IPS DF 4.7 (cell line): Measurements from ENCODE around the gene LRPAP1.

Experiments used
- DNase-seq: peaks from one replicate; pipeline ENCODE4 v3.0.0-alpha.2; 2013; ENCODE audit warnings: low spot score; ENCODE audit errors: extremely low read depth

LRPAP1 gene

DNA sequence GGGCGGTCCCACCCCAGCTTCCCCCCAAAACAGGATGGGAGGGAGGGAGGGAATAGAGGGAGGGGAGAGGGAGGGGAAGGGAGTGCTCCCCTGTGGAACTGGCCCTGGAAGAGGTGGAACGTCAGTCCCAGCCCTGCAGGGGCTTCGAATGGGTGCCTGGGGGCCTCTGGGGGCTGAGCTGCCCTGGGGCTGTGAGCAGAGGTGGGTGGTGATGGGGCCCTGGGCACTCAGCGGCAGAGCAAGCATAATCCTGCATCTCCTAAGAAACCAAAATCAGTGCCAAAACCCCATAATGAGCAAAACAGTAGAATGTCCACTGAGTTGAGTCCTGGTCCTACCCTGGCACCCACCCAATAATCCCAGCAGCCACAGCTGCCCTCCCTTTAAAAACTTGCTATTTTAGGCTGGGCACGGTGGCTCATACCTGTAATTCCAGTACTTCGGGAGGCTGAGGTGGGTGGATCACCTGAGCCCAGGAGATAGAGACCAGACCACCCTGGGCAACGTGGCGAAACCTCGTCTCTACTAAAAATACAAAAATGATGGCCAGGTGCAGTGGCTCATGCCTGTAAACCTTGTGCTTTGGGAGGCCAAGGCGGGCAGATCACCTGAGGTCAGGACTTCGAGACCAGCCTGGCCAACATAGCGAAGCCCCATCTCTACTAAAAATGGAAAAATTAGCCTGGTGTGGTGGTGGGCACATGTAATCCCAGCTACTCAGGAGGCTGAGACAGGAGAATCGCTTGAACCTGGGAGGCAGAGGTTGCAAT is 58.0 kb downstream of the LRPAP1 start:
- DNase-seq = no peak

- no peak for DNase-seq
Observed at GRCh38 chr4:3473181-3473950, 58.9 kb downstream of the LRPAP1 start.

GRCh38 chr4:3472411-3473141 is 59.6 kb downstream of the LRPAP1 start:
- DNase-seq = no peak

GRCh38 chr4:3471886-3472285 is 60.3 kb downstream of the LRPAP1 start:
- DNase-seq = no peak

GRCh38 chr4:3471098-3471760 is 61.0 kb downstream of the LRPAP1 start:
- DNase-seq = no peak

- DNase-seq = no peak
Observed at GRCh38 chr4:3470244-3471097, 61.8 kb downstream of the LRPAP1 start.

DNA sequence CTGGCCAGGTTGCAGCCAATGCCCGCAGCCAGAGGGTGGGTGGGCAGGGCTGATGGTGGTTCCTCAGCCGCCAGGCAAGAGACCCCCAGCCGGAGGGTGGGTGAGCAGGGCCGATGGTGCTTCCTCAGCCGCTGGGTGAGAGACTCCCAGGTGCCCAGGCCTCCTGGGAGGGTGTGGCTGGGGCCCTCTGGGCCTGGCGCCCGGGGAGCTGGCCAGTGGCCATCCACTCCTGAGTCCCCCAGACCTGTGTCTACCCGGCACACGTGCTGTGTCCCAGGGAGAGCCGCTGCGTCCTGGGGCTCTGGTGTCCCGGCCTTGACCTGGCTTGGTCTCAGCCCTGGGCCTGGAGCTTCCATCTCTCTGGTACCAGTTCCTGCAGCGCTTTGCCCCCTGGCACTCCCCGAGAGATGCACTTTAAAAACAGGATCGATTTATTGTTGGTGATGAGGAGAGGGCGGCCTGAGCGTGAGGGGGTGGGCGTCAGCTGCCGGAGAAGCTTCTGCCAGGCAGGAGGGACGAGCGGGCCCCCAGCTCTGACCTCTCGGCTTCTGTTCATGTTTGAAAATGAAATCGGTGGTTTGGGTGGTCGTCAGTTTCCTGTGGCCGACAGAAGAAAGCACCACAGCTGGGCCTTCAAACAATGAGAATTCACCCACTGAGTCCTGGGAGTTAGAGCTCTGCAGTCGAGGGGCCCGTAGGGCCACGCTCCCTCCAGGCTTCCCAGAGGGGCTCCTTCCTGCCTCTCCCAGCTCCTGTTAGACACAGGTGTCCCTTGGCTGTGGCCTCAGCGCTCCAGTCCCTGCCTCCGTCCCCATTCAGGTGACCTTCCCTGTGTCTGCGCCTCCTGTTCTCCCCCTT is 62.6 kb downstream of the LRPAP1 start:
- no peak for DNase-seq

GRCh38 chr4:3468804-3469203 is 63.4 kb downstream of the LRPAP1 start:
- DNase-seq = no peak

GRCh38 chr4:3468154-3468553 is 64.1 kb downstream of the LRPAP1 start:
- no peak for DNase-seq

DNA sequence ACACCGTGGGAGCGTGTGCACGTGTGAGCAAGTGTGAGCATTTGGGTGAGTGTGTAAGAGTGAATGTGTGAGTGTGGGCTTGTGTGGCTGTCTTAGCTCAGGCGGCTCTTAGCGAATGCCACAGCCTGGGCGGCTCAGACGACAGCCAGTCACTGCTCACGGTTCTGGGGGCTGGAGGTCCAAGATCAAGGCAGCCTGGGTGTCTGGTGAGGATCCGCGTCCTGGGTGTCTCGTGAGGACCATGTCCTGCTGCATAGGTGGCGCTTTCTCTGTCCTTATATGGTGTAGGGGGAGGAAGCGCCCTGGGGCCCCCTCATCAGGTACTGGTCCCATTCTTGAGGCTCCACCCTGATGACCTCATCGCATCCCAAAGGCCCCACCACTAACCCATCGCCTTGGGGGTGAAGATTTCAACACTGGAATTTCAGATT is 64.6 kb downstream of the LRPAP1 start:
- DNase-seq = no peak

- DNase-seq = no peak
Observed at GRCh38 chr4:3466691-3467600, 65.3 kb downstream of the LRPAP1 start.

DNA sequence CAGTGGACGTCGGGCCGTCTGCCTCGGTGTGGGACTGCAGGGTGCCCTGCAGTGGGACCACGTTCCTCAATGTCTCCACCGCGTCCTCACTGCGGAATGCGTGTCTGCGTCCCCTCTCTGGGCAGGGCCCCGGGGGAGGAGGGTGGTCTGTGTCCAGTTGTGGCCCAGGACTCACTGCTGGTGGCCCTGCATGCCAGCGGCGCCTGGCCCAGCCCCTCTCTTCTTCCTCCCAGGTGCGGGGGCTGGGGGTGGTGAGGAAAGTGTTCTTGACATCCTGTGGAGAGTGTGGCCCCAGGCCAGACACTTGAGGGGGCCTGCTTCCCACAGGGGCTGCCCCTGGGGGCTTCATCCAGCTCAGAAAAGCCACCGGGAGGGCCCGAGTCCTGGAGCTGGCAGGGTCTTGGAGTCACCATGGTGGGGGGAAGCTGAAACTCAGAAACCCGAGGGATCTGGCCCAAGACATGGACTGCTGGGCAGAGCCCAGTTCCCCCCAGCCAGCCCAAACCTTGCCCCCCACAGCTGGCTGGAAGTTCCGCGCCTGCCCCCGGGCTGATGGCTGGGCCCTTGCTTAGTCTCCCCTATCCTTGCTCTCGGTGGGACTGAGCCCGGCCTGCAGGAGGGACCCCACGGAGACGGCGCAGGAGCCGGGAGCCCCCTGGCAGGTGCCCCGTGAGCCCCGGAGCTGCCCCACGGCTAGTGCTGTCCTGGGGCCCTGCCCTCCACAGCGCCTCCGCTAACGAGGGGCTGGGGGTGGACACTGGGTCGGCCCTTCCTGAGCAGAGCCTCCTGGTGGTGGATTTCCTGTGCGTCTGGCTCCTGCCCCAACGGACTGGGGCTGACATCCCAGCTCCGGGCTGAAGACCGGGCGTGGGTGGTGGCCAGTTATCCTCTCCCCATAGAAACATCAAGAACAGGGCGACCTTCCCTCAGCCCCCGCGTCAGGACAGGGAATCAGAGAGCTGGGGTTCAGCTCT is 66.2 kb downstream of the LRPAP1 start:
- DNase-seq = no peak

DNA sequence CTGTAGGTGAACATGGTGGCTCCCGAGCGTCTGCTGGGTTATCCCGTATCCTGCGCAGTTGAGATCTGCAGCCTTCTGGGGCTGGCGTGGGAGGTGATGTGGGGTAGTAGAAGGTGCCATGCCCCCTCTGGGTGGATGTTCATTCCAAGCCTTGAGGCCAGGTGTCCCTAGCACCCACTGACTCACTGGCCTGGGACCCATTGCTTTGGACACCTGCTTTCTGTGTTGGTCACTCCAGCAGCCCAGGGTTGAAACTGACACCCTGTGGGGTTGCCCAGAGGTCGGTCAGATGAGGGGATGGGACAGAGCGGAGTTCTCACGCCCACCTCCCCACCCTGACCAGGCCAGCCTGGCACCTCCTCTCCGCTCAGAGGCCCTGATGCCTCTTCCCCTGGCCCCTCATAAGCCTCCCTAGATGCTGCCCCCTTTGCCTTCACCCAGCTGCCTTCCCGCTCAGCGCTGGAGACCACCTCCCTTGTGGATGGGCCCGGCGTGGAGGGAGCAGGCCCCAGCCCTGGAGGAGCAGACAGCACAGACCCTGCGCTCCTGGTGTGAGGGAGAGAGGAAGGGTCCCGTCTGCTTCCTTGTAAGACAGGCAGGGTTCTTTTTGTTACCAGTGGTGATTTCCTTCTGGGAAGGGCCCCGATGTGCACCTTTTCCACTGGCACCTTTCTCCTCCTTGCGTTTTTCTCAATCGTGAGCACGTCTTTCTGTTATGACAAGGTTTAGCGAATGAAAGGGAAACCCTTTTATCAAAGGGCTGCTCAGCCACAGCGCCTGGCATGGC is 67.1 kb downstream of the LRPAP1 start:
- no peak for DNase-seq

DNA sequence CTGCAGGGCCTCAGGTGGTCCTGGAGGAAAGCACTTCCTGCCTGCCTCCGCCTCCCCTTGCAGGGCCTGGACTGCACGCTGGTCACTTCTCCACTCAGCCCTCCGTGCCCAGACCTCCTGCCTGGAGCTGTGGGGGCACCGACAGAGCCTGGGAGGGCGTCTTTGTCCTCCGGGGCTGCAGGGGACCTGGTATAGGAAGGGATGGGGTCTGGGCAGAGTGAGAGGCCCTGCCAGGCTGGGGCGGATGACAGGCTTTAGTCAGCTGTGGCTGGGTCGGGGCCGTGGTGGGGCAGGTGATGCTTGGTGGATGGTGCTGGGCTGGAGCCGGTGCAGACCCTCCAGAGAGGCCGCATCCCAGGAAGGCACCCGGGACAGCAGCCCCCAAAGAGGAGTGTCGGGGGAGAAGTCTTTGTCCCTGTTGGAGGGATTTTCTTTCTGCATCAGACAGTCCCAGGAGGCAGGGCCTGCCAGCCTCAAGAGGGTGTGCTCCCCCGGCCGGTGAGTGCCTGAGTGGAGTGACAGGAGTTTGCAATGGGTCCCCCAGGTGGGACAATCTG is 67.8 kb downstream of the LRPAP1 start:
- no peak for DNase-seq

DNA sequence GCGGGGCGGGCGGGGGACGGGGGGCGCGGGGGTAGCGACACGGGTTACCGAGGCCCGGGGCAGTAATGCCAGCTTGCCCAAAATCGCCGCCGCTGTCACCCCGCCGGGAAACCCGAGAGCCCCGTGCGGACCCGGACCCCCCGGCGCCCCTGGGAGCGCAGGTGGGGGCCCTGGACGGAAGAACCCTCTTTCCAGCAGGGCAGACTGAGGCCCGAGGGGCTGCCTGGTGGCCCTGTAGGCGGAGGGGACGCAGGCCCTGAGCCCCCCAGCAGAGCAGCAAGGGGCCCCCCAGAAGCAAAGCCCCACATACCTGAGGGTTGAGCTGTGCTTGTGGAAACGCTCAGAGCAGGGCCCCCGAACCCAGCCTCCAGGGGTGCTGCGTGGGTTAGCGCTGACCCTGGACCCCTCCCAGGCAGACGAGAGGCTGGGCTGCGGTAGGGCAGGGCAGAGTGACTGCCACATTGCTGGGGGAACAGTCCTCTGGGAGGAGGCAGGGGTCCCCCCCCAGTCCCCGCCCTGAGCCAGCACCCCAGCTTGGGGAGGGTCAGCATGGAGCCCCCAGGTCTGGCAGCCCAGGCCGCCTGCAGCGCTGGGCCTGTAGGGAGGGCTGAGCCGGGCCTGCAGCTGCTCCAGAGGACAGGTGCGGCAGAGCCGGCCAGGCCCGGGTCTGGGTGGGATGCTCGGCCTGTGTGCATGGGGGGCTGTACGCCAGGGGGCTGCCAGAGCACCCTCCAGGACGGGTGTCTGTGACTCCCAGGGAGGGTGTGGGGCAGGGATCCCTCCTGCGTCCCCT is 68.5 kb downstream of the LRPAP1 start:
- DNase-seq = no peak
